KMS-11 (cell line): ENCODE data around the gene FANCC.

ENCODE experiments used
- H2AFZ ChIP-seq: fragments of 200-600 bp; sonication (generic); 2 replicates; pipeline ENCODE4 v1.6.1; 2016; ENCODE audit warnings: antibody characterized with exemption, mixed run types, low read depth
- H3K27ac ChIP-seq: fragments of 200-600 bp; sonication (generic); 2 replicates; pipeline ENCODE4 v1.6.1; 2016; ENCODE audit warnings: mild to moderate bottlenecking, mixed run types
- H3K27me3 ChIP-seq: fragments of 200-600 bp; sonication (generic); 2 replicates; pipeline ENCODE4 v1.6.1; 2017; ENCODE audit warnings: mild to moderate bottlenecking, low read depth, mixed run types, moderate library complexity; ENCODE audit not compliant: insufficient read depth
- H3K36me3 ChIP-seq: fragments of 200-600 bp; sonication (generic); 2 replicates; pipeline ENCODE4 v1.6.1; 2017; ENCODE audit warnings: mild to moderate bottlenecking, mixed run types; ENCODE audit not compliant: insufficient read depth
- H3K4me1 ChIP-seq: fragments of 200-600 bp; sonication (generic); 2 replicates; pipeline ENCODE4 v1.6.1; 2016; ENCODE audit warnings: mild to moderate bottlenecking, low read depth, mixed run types; ENCODE audit not compliant: poor library complexity, severe bottlenecking
- H3K4me2 ChIP-seq: fragments of 200-600 bp; sonication (generic); 2 replicates; pipeline ENCODE4 v1.7.0; 2016; ENCODE audit warnings: mild to moderate bottlenecking, mixed run types
- H3K4me3 ChIP-seq: fragments of 200-600 bp; sonication (generic); IDR thresholded peaks from 2 replicates; pipeline ENCODE4 v1.6.1; 2017; ENCODE audit warnings: low read depth, low read length, mixed read lengths; ENCODE audit not compliant: insufficient read depth
- H3K79me2 ChIP-seq: fragments of 200-600 bp; sonication (generic); 2 replicates; pipeline ENCODE4 v1.6.1; 2016; ENCODE audit warnings: low read depth, mixed run types; ENCODE audit not compliant: insufficient read depth
- H3K9ac ChIP-seq: fragments of 200-600 bp; sonication (generic); 2 replicates; pipeline ENCODE4 v1.6.1; 2016; ENCODE audit warnings: mild to moderate bottlenecking, mixed run types
- H4K20me1 ChIP-seq: fragments of 200-600 bp; sonication (generic); 2 replicates; pipeline ENCODE4 v1.6.1; 2016; ENCODE audit warnings: mild to moderate bottlenecking, mixed run types; ENCODE audit not compliant: insufficient read depth
- CTCF ChIP-seq: fragments of 200-600 bp; sonication (generic); conservative IDR thresholded peaks from 2 replicates; pipeline ENCODE4 v1.6.1; 2017; ENCODE audit warnings: low read depth, mild to moderate bottlenecking, antibody characterized with exemption, low read length, moderate library complexity, mixed read lengths

Gene FANCC

GRCh38 chr9:95286151-95286550, 31.4 kb downstream of the FANCC start:
- H3K27me3 ChIP-seq, result no peaks in the 10 kb centered on the region
- H3K79me2 ChIP-seq, result no peaks in the 10 kb centered on the region; the same call in 1 of the 2 replicates
- no peak for TF ChIP-seq CTCF
- H3K36me3 ChIP-seq, result no peaks in the 10 kb centered on the region
- no peaks in the 10 kb centered on the region for H4K20me1 ChIP-seq
- no peak overlapping the region for H3K4me2 ChIP-seq
- H3K4me3 ChIP-seq, result no peak overlapping the region
- no peak overlapping the region for H2AFZ ChIP-seq
- H3K4me1 ChIP-seq, result no peaks in the 10 kb centered on the region
- H3K27ac ChIP-seq, result no peak overlapping the region
- H3K9ac ChIP-seq, result no peak overlapping the region

- Histone ChIP-seq H3K79me2 (no peaks in the 10 kb centered on the region; the same call in 1 of the 2 replicates), H3K4me3 (no peak overlapping the region), H2AFZ (no peak overlapping the region), H4K20me1 (no peaks in the 10 kb centered on the region), H3K27ac (no peak overlapping the region), H3K36me3 (no peaks in the 10 kb centered on the region), H3K4me1 (no peaks in the 10 kb centered on the region), H3K27me3 (no peaks in the 10 kb centered on the region), H3K4me2 (no peak overlapping the region), H3K9ac (no peak overlapping the region)
- TF ChIP-seq CTCF, result no peak
Measured at GRCh38 chr9:95285307-95285706, 32.2 kb downstream of the FANCC start.

- H3K4me2 ChIP-seq, result no peak overlapping the region
- H3K4me1 ChIP-seq, result no peaks in the 10 kb centered on the region
- H3K9ac ChIP-seq, result no peak overlapping the region
- H4K20me1 ChIP-seq, result no peaks in the 10 kb centered on the region
- no peak for TF ChIP-seq CTCF
- no peaks in the 10 kb centered on the region for H3K79me2 ChIP-seq
- H2AFZ ChIP-seq, result no peak overlapping the region
- no peaks in the 10 kb centered on the region for H3K27me3 ChIP-seq
- H3K4me3 ChIP-seq, result no peak overlapping the region
- no peaks in the 10 kb centered on the region for H3K36me3 ChIP-seq
- no peak overlapping the region for H3K27ac ChIP-seq
Measured at GRCh38 chr9:95284162-95285080, 33.1 kb downstream of the FANCC start.

- Histone ChIP-seq H3K79me2 (no peaks in the 10 kb centered on the region), H4K20me1 (no peaks in the 10 kb centered on the region), H3K4me2 (no peak overlapping the region), H3K4me3 (no peak overlapping the region), H3K27ac (no peak overlapping the region), H3K4me1 (no peaks in the 10 kb centered on the region), H2AFZ (no peak overlapping the region), H3K9ac (no peak overlapping the region), H3K27me3 (no peaks in the 10 kb centered on the region), H3K36me3 (no peaks in the 10 kb centered on the region)
- TF ChIP-seq CTCF, result no peak
Measured at GRCh38 chr9:95283673-95284072, 33.8 kb downstream of the FANCC start.
